Neural cell (in vitro differentiated cells): Measurements from ENCODE around the gene CDK17. TPM values are rescaled to one million over a fixed set of nuclear protein-coding genes. Genes with fewer than 3 reads are reported as not detected.
"Not testable (repeated sequence)": the region's sequence is repeated elsewhere in the genome, so short reads cannot be mapped to it uniquely, and the experiment has no call there.

ENCODE experiments used
- H2AFZ ChIP-seq: fragments of 200-600, 300-800 bp; sonication (generic), shearing (Covaris generic); 2 replicates; pipeline ENCODE4 v1.6.0; 2014; ENCODE audit warnings: low read depth, mild to moderate bottlenecking, antibody characterized with exemption, low read length, moderate library complexity
- H3F3A ChIP-seq: fragments of 200-600 bp; shearing (Covaris generic); 2 replicates; pipeline ENCODE4 v1.6.1; 2016; ENCODE audit warnings: mild to moderate bottlenecking, moderate library complexity, mixed read lengths, antibody characterized with exemption, low read length; ENCODE audit not compliant: insufficient read depth, poor library complexity, severe bottlenecking
- H3K27ac ChIP-seq: fragments of 200-600, 300-800 bp; sonication (generic), shearing (Covaris generic); 2 replicates; pipeline ENCODE4 v1.5.1; 2014; ENCODE audit warnings: mild to moderate bottlenecking, low read length, moderate library complexity
- H3K27me3 ChIP-seq: fragments of 300-800, 200-600 bp; sonication (generic), shearing (Covaris generic); 2 replicates; pipeline ENCODE4 v1.6.0; 2014; ENCODE audit warnings: mild to moderate bottlenecking, low read depth, low read length, moderate library complexity; ENCODE audit not compliant: insufficient read depth
- H3K36me3 ChIP-seq: fragments of 300-800, 200-600 bp; sonication (generic), shearing (Covaris generic); 2 replicates; pipeline ENCODE4 v1.5.1; 2014; ENCODE audit warnings: mild to moderate bottlenecking, antibody characterized with exemption, low read length, moderate library complexity; ENCODE audit not compliant: insufficient read depth
- H3K4me2 ChIP-seq: fragments of 300-800, 200-600 bp; sonication (generic), shearing (Covaris generic); 2 replicates; pipeline ENCODE4 v1.6.0; 2014; ENCODE audit warnings: mild to moderate bottlenecking, low read length
- H3K4me3 ChIP-seq: fragments of 300-800, 200-600 bp; sonication (generic), shearing (Covaris generic); 2 replicates; pipeline ENCODE4 v1.5.1; 2014; ENCODE audit warnings: mild to moderate bottlenecking, low read length, moderate library complexity
- H3K79me2 ChIP-seq: fragments of 200-600 bp; shearing (Covaris generic); replicated peaks from 2 replicates; pipeline ENCODE4 v1.6.0; 2014; ENCODE audit warnings: mild to moderate bottlenecking, low read length, moderate library complexity; ENCODE audit not compliant: insufficient read depth
- H3K9ac ChIP-seq: fragments of 300-800, 200-600 bp; sonication (generic), shearing (Covaris generic); 2 replicates; pipeline ENCODE4 v1.6.1; 2016; ENCODE audit warnings: mild to moderate bottlenecking, low read length, mixed read lengths
- H3K9me2 ChIP-seq: fragments of 200-600 bp; shearing (Covaris generic); 2 replicates; pipeline ENCODE4 v1.6.1; 2016; ENCODE audit warnings: mild to moderate bottlenecking, low read length, mixed read lengths; ENCODE audit not compliant: insufficient read depth
- H3K9me3 ChIP-seq: fragments of 200-600, 300-800 bp; sonication (generic), shearing (Covaris generic); 2 replicates; pipeline ENCODE4 v1.6.1; 2016; ENCODE audit warnings: mild to moderate bottlenecking, mixed run types, low read length, moderate library complexity, mixed read lengths
- H4K20me1 ChIP-seq: fragments of 200-600 bp; shearing (Covaris generic); 2 replicates; pipeline ENCODE4 v1.6.1; 2016; ENCODE audit warnings: mild to moderate bottlenecking, mixed run types; ENCODE audit not compliant: insufficient read depth
- EP300 ChIP-seq: fragments of 450-650 bp; conservative IDR thresholded peaks from 2 replicates; pipeline ENCODE4 v1.6.1; 2014; ENCODE audit warnings: antibody characterized with exemption, mild to moderate bottlenecking, moderate library complexity; ENCODE audit not compliant: poor library complexity, severe bottlenecking
- EZH2 ChIP-seq: fragments of 200-600, 300-800 bp; shearing (Covaris generic), sonication (generic); IDR thresholded peaks from 2 replicates; pipeline ENCODE4 v1.6.1; 2014; ENCODE audit warnings: antibody characterized with exemption, low read length, borderline replicate concordance, mild to moderate bottlenecking; ENCODE audit not compliant: insufficient read depth, poor library complexity, severe bottlenecking
- MXI1 ChIP-seq: fragments of 450-650 bp; conservative IDR thresholded peaks from 2 replicates; pipeline ENCODE4 v1.6.1; 2014; ENCODE audit warnings: antibody characterized with exemption, mild to moderate bottlenecking; ENCODE audit not compliant: poor library complexity, severe bottlenecking
- POLR2AphosphoS5 ChIP-seq: IDR thresholded peaks from 2 replicates; pipeline ENCODE4 v1.6.1; 2012
- RAD21 ChIP-seq: fragments of 450-650 bp; conservative IDR thresholded peaks from 2 replicates; pipeline ENCODE4 v1.6.1; 2014; ENCODE audit warnings: antibody characterized with exemption, mild to moderate bottlenecking, moderate library complexity
- SMC3 ChIP-seq: fragments of 450-650 bp; conservative IDR thresholded peaks from 2 replicates; pipeline ENCODE4 v1.6.1; 2014; ENCODE audit warnings: antibody characterized with exemption, mild to moderate bottlenecking, moderate library complexity; ENCODE audit not compliant: poor library complexity
- TAF1 ChIP-seq: IDR thresholded peaks from 2 replicates; pipeline ENCODE4 v1.6.1; 2012; ENCODE audit warnings: low read depth
- polyA plus RNA-seq: library from polyadenylated mRNA; depleted of rRNA; stranded (reverse); fragments of >200 nt; gene quantifications from 2 replicates; pipeline ENCODE4 v1.2.3, GENCODE V29; 2014
- TF ChIP-seq, protein P1 (sequence below): IDR thresholded peaks from 2 replicates; pipeline ENCODE4 v1.6.1; 2012; ENCODE audit warnings: borderline replicate concordance
- TF ChIP-seq, protein P2 (sequence below): fragments of 450-650 bp; IDR thresholded peaks from 2 replicates; pipeline ENCODE4 v1.5.1; 2014; ENCODE audit warnings: antibody characterized with exemption, mild to moderate bottlenecking, moderate library complexity; ENCODE audit not compliant: poor library complexity, severe bottlenecking

CDK17 gene
- polyA plus RNA-seq, 1 donor from 2014 or later, result 119 TPM

DNA sequence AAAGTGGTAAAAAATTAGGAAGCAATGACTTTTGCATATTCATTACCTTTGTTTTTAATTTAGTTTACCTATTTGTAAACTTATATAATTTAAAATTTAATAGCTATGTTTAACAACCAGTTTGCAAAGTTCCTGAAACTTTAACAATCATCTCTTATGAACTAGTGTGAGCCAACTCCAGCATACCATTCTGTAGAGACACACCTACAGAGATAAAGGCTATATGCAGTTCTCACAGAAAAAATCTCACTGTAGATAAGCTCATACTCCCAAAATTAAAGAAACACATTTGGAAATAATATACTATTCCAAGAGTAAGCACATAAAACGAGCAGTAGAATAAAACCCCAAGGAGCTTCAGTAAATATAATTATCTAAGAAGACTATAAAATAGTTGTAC is 77.5 kb downstream of the CDK17 start (continued):
- TF ChIP-seq RAD21 (no peak), EP300 (no peak)

DNA sequence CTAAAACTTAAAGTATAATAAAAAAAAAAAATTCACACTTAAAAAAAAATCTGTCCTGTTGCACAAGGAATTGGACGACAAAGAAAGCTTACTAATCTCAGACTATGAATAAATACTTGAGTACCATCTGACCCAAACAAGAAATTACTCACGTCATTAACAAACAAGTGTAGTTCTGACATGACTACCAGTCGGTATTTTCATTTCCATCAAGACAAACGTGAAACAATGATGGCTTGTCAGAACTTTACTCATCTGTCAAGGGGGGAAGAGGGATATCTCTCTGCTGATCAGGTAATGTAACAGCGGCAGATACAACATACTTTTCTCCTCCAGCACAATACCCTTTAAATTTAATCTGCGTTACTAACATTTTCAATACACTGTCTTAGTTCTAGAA is 78.3 kb downstream of the CDK17 start:
- no peak overlapping the region for H3K4me3 ChIP-seq
- no peaks in the 10 kb centered on the region for H4K20me1 ChIP-seq
- peaks cover 9% of the 10 kb centered on the region for H3K79me2 ChIP-seq
- no peak for TF ChIP-seq EP300
- TF ChIP-seq POLR2AphosphoS5, result no peak
- TF ChIP-seq SMC3, result no peak
- TF ChIP-seq, protein P1, sequence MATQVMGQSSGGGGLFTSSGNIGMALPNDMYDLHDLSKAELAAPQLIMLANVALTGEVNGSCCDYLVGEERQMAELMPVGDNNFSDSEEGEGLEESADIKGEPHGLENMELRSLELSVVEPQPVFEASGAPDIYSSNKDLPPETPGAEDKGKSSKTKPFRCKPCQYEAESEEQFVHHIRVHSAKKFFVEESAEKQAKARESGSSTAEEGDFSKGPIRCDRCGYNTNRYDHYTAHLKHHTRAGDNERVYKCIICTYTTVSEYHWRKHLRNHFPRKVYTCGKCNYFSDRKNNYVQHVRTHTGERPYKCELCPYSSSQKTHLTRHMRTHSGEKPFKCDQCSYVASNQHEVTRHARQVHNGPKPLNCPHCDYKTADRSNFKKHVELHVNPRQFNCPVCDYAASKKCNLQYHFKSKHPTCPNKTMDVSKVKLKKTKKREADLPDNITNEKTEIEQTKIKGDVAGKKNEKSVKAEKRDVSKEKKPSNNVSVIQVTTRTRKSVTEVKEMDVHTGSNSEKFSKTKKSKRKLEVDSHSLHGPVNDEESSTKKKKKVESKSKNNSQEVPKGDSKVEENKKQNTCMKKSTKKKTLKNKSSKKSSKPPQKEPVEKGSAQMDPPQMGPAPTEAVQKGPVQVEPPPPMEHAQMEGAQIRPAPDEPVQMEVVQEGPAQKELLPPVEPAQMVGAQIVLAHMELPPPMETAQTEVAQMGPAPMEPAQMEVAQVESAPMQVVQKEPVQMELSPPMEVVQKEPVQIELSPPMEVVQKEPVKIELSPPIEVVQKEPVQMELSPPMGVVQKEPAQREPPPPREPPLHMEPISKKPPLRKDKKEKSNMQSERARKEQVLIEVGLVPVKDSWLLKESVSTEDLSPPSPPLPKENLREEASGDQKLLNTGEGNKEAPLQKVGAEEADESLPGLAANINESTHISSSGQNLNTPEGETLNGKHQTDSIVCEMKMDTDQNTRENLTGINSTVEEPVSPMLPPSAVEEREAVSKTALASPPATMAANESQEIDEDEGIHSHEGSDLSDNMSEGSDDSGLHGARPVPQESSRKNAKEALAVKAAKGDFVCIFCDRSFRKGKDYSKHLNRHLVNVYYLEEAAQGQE, result no peak
- no peak for TF ChIP-seq MXI1
- TF ChIP-seq EZH2, result no peak
- no peak for TF ChIP-seq RAD21
- TF ChIP-seq, protein P2, sequence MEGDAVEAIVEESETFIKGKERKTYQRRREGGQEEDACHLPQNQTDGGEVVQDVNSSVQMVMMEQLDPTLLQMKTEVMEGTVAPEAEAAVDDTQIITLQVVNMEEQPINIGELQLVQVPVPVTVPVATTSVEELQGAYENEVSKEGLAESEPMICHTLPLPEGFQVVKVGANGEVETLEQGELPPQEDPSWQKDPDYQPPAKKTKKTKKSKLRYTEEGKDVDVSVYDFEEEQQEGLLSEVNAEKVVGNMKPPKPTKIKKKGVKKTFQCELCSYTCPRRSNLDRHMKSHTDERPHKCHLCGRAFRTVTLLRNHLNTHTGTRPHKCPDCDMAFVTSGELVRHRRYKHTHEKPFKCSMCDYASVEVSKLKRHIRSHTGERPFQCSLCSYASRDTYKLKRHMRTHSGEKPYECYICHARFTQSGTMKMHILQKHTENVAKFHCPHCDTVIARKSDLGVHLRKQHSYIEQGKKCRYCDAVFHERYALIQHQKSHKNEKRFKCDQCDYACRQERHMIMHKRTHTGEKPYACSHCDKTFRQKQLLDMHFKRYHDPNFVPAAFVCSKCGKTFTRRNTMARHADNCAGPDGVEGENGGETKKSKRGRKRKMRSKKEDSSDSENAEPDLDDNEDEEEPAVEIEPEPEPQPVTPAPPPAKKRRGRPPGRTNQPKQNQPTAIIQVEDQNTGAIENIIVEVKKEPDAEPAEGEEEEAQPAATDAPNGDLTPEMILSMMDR, result no peak
- no peak for TF ChIP-seq TAF1
- H3K27me3 ChIP-seq, result no peaks in the 10 kb centered on the region
- H3K4me2 ChIP-seq, result no peak overlapping the region
- H2AFZ ChIP-seq, result no peak overlapping the region
- peaks cover 6% of the 10 kb centered on the region for H3K36me3 ChIP-seq
- no peaks in the 10 kb centered on the region for H3K9me3 ChIP-seq
- no peaks in the 10 kb centered on the region for H3F3A ChIP-seq
- no peak overlapping the region for H3K27ac ChIP-seq
- H3K9me2 ChIP-seq, result no peaks in the 10 kb centered on the region
- H3K9ac ChIP-seq, result no peak overlapping the region

DNA sequence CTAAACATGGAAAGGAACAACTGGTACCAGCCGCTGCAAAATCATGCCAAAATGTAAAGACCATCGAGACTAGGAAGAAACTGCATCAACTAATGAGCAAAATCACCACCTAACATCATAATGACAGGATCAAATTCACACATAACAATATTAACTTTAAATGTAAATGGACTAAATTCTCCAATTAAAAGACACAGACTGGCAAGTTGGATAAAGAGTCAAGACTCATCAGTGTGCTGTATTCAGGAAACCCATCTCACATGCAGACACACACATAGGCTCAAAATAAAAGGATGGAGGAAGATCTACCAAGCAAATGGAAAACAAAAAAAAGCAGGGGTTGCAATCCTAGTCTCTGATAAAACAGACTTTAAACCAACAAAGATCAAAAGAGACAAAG is 82.4 kb downstream of the CDK17 start:
- H3F3A ChIP-seq, H2AFZ ChIP-seq, H3K27me3 ChIP-seq, H3K9me2 ChIP-seq, H3K27ac ChIP-seq, H3K9me3 ChIP-seq, H3K79me2 ChIP-seq, H3K36me3 ChIP-seq, H3K4me3 ChIP-seq, H3K9ac ChIP-seq, H3K4me2 ChIP-seq, H4K20me1 ChIP-seq: not testable (repeated sequence)

DNA sequence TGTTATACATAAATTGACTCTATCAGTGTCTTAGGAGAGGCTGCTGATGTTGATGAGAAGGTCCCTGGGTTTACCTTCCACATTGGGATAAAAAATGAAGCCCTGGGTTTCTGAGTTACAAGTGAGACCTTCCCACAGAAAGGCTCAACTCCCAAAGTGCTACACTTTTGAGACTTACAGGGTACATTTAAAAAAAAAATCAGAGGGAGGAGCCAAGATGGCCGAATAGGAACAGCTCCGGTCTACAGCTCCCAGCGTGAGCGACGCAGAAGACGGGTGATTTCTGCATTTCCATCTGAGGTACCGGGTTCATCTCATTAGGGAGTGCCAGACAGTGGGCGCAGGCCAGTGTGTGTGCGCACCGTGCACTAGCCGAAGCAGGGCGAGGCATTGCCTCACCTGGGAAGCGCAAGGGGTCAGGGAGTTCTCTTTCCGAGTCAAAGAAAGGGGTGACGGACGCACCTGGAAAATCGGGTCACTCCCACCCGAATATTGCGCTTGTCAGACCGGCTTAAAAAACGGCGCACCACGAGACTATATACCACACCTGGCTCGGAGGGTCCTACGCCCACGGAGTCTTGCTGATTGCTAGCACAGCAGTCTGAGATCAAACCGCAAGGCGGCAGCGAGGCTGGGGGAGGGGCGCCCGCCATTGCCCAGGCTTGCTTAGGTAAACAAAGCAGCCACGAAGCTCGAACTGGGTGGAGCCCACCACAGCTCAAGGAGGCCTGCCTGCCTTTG is 84.3 kb downstream of the CDK17 start:
- H4K20me1 ChIP-seq, H3K79me2 ChIP-seq, H3K4me3 ChIP-seq, H3K27me3 ChIP-seq, H3K27ac ChIP-seq, H3K9me2 ChIP-seq, H3K4me2 ChIP-seq, H3K36me3 ChIP-seq, H3K9ac ChIP-seq, H3K9me3 ChIP-seq, H2AFZ ChIP-seq, H3F3A ChIP-seq: not testable (repeated sequence)
